Large intestine (tissue), 12 donors: ENCODE data around the gene SMIM9. TPM values are rescaled to one million over a fixed set of nuclear protein-coding genes. Genes with fewer than 3 reads are reported as not detected.
A peak's percentile ranks its signal among the peaks of the same experiment; 100 is the strongest.
"Not testable (repeated sequence)": the region's sequence is repeated elsewhere in the genome, so short reads cannot be mapped to it uniquely, and the experiment has no call there.

ENCODE experiments used
- DNase-seq, 2 donors: peaks; one replicate each; pipeline versions ENCODE4 v3.0.0 to v3.0.0-alpha.2; 2013
- H3K27ac ChIP-seq: one replicate; pipeline ENCODE4 v1.5.1; 2013; ENCODE audit warnings: low read length
- H3K27me3 ChIP-seq: 2 replicates; pipeline ENCODE4 v1.6.1; 2013; ENCODE audit warnings: low read length; ENCODE audit not compliant: control insufficient read depth, insufficient read depth
- H3K36me3 ChIP-seq: 2 replicates; pipeline ENCODE4 v1.6.1; 2013; ENCODE audit warnings: low read length; ENCODE audit not compliant: control insufficient read depth, insufficient read depth
- H3K4me1 ChIP-seq: one replicate; pipeline ENCODE4 v1.6.1; 2013; ENCODE audit warnings: low read length; ENCODE audit not compliant: control insufficient read depth, insufficient read depth
- H3K4me3 ChIP-seq: one replicate; pipeline ENCODE4 v1.5.1; 2013; ENCODE audit warnings: low read length
- H3K9me3 ChIP-seq: one replicate; pipeline ENCODE4 v1.6.1; 2013; ENCODE audit warnings: mild to moderate bottlenecking, low read depth, low read length, moderate library complexity; ENCODE audit not compliant: control insufficient read depth
- WGBS: methylation state at CpG from one replicate; pipeline ENCODE4 v1.1.5; 2013; ENCODE audit warnings: low lambda C conversion rate; ENCODE audit not compliant: insufficient coverage; 5-methylcytosine and 5-hydroxymethylcytosine counted together
- long read RNA-seq, 11 donors: transcript quantifications; one replicate each; lab custom pipeline, GENCODE V29; 2026
- polyA plus RNA-seq: library from polyadenylated mRNA; unstranded; fragments of 120-200 nt; gene quantifications from one replicate; pipeline ENCODE4 v1.2.1, GENCODE V29; 2013

SMIM9 gene
- not detected for polyA plus RNA-seq
- long read RNA-seq, donor 1: 0 reads
- long read RNA-seq, donor 2: 0 reads
- long read RNA-seq, donor 3: 0 reads
- long read RNA-seq, donor 4: 0 reads
- long read RNA-seq, donor 5: 0 reads
- long read RNA-seq, donor 6: 0 reads
- long read RNA-seq, donor 7: 0 reads
- long read RNA-seq, donor 8: 0 reads
- long read RNA-seq, donor 9: 0 reads
- long read RNA-seq, donor 10: 0 reads
- long read RNA-seq, donor 11: 0 reads

DNA sequence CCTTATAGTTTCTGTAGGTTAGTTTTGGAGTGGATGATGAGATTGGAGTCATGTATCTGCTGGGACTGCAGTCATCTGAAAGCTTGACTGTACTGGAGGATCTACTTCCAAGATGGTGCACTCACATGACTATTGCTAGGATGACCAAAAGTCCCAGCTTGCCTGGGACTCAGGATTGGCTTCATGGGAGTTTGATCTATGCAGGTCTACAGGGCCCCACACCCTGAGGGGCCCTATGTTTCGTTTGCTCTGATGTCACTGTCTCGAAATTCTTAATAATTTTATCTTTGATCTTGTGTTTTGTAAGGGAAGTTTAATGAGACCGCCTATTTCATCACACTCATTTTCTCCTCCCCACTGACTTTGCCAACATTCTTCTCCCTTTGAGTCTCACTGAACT, at the start of gene SMIM9:
TSS of gene SMIM9 (minus strand) at position 101 of the 400 bp plus-strand sequence. CDS start 3,806 bp downstream, outside the sequence.
- DNase-seq: no peak
- Histone ChIP-seq H3K27me3 (no peaks in the 10 kb centered on the region), H3K36me3 (no peaks in the 10 kb centered on the region), H3K4me1 (no peaks in the 10 kb centered on the region), H3K27ac (no peak within 1 kb of the TSS), H3K4me3 (no peak within 1 kb of the TSS), H3K9me3 (no peaks in the 10 kb centered on the region)
- no CpG with 5 or more reads among the region's 3 CpGs for WGBS

DNA sequence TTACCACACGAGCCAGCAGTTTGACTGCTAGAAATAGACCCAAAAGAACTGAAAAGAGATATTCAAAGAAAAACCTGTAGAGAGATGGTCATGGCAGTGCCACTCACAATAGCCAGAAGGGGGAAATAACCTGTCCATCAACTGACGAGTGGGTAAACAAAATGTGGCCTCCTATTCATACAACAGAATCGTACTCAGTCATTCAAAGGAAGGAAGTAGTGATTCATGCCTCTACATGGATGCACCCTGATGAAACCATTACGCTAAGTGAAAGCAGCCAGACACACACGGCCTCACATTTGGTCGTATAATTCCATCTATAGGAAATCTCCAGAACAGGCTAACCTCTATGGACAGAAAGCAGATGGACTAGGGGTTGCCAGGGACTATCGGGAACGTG, 49.6 kb upstream of the SMIM9 start:
- not testable (repeated sequence) for H3K9me3 ChIP-seq, H3K27ac ChIP-seq, H3K4me1 ChIP-seq, H3K36me3 ChIP-seq, DNase-seq, H3K4me3 ChIP-seq, H3K27me3 ChIP-seq
- WGBS: no CpG with 5 or more reads among the region's 8 CpGs

GRCh38 chrX:154873329-154873728, 38.9 kb upstream of the SMIM9 start:
- H3K36me3 ChIP-seq: no peaks in the 10 kb centered on the region
- no CpG with 5 or more reads among the region's 2 CpGs for WGBS
- no peak overlapping the region for H3K27ac ChIP-seq
- no peak overlapping the region for H3K4me3 ChIP-seq
- DNase-seq: no peak
- no peaks in the 10 kb centered on the region for H3K27me3 ChIP-seq
- no peaks in the 10 kb centered on the region for H3K9me3 ChIP-seq
- H3K4me1 ChIP-seq: no peaks in the 10 kb centered on the region

- H3K4me1 ChIP-seq, H3K27ac ChIP-seq, H3K9me3 ChIP-seq, H3K36me3 ChIP-seq, DNase-seq, H3K27me3 ChIP-seq, H3K4me3 ChIP-seq: not testable (repeated sequence)
Measured at GRCh38 chrX:154868522-154868921, 34.1 kb upstream of the SMIM9 start.

GRCh38 chrX:154855256-154855655, 20.8 kb upstream of the SMIM9 start:
- Histone ChIP-seq H3K27me3 (no peaks in the 10 kb centered on the region), H3K36me3 (no peaks in the 10 kb centered on the region), H3K4me1 (no peaks in the 10 kb centered on the region), H3K9me3 (no peaks in the 10 kb centered on the region), H3K4me3 (no peak overlapping the region), H3K27ac (no peak overlapping the region)
- no peak for DNase-seq

- H3K27me3 ChIP-seq: no peaks in the 10 kb centered on the region
Measured at GRCh38 chrX:154850957-154851611, 16.6 kb upstream of the SMIM9 start.

DNA sequence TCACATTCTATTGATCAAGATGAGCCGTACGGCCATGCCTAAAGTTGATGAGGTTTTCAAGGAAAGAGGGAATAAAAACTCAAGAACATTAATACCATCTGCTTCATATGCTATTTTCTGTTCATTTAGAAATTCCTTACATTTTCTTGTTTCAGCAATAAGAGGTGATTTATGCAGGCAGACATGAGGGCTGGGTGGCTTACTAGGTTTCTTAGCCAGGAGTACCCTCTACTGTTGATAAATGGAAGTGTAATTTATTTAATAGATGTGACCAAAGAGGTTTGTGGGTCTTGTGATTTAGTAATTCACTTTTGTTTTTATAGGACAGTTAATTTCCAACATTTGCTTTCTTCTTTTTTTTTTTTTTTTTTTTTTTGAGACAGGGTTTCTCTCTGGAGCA, 6.4 kb upstream of the SMIM9 start:
- no peaks in the 10 kb centered on the region for H3K4me1 ChIP-seq
- no CpG with 5 or more reads among the region's 2 CpGs for WGBS
- DNase-seq: peak in 1 of 2 donors; percentile 17

More at GRCh38 chrX:154850957-154851611, 16.6 kb upstream of the SMIM9 start:
- WGBS: 100% methylated on average over 1 of the region's 1 CpG
- DNase-seq: no peak
- Histone ChIP-seq H3K27ac (no peak overlapping the region), H3K4me3 (no peak overlapping the region), H3K36me3 (no peaks in the 10 kb centered on the region), H3K4me1 (no peaks in the 10 kb centered on the region), H3K9me3 (no peaks in the 10 kb centered on the region)

GRCh38 chrX:154836163-154836562, 1.7 kb upstream of the SMIM9 start:
- no peaks in the 10 kb centered on the region for H3K9me3 ChIP-seq
- no peak for DNase-seq
- H3K4me1 ChIP-seq: no peaks in the 10 kb centered on the region
- no CpG with 5 or more reads among the region's 1 CpG for WGBS
- no peaks in the 10 kb centered on the region for H3K36me3 ChIP-seq
- H3K27me3 ChIP-seq: no peaks in the 10 kb centered on the region
- H3K4me3 ChIP-seq: no peak overlapping the region
- H3K27ac ChIP-seq: no peak overlapping the region

More for the DNA sequence above, 6.4 kb upstream of the SMIM9 start:
- Histone ChIP-seq H3K9me3 (no peaks in the 10 kb centered on the region), H3K27ac (no peak overlapping the region), H3K36me3 (no peaks in the 10 kb centered on the region), H3K27me3 (no peaks in the 10 kb centered on the region), H3K4me3 (no peak overlapping the region)

DNA sequence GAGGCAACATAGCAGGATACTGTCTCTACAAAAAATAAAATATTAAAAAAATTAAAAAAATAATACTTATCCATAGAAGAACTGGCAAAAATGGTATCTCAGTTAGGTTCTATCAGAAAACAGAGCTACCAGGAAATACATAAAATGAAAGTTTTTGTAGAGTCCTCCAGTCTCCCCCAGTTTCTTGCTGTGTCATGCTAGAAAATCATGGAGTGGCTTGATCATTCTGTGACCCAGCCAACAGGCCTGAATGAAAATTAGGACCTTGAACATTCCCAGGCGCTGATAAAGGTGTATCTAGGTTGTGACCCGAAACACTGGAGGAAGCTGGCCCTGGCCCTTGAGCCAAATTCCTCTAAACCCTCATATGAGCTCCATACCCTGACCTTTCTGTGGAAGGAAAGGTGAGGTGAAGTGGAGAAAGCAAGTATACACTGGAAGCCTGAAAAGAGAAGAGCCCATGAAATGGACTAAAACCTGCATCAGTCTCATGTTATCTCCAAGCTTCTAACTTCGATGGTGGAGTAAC, 652 bp downstream of the SMIM9 start:
- H3K27me3 ChIP-seq: no peaks in the 10 kb centered on the region
- no peaks in the 10 kb centered on the region for H3K9me3 ChIP-seq
- H3K4me3 ChIP-seq: no peak overlapping the region
- no peak overlapping the region for H3K27ac ChIP-seq
- no peaks in the 10 kb centered on the region for H3K36me3 ChIP-seq
- no peak for DNase-seq
- WGBS: no CpG with 5 or more reads among the region's 3 CpGs
- H3K4me1 ChIP-seq: no peaks in the 10 kb centered on the region

GRCh38 chrX:154829926-154830442, 4.5 kb downstream of the SMIM9 start:
- no peaks in the 10 kb centered on the region for H3K36me3 ChIP-seq
- no peak for DNase-seq
- peaks cover 2% of the 10 kb centered on the region for H3K4me1 ChIP-seq
- no peak overlapping the region for H3K4me3 ChIP-seq
- WGBS: no CpG with 5 or more reads among the region's 1 CpG
- H3K27ac ChIP-seq: no peak overlapping the region
- no peaks in the 10 kb centered on the region for H3K27me3 ChIP-seq
- H3K9me3 ChIP-seq: no peaks in the 10 kb centered on the region

GRCh38 chrX:154829134-154829533, 5.3 kb downstream of the SMIM9 start:
- H3K36me3 ChIP-seq: no peaks in the 10 kb centered on the region
- no peak overlapping the region for H3K27ac ChIP-seq
- H3K9me3 ChIP-seq: no peaks in the 10 kb centered on the region
- no peak for DNase-seq
- H3K4me1 ChIP-seq: peaks cover 2% of the 10 kb centered on the region
- no peak overlapping the region for H3K4me3 ChIP-seq
- no peaks in the 10 kb centered on the region for H3K27me3 ChIP-seq
